HG03159 (cell line): ENCODE results near the gene SETDB2.

Source experiments
- ATAC-seq: cut with Tn5 transposase; IDR thresholded peaks from one replicate; pipeline ENCODE4 v1.9.1; 2021; ENCODE audit warnings: mild to moderate bottlenecking, moderate library complexity; ENCODE audit not compliant: unreplicated experiment

SETDB2 gene, protein sequence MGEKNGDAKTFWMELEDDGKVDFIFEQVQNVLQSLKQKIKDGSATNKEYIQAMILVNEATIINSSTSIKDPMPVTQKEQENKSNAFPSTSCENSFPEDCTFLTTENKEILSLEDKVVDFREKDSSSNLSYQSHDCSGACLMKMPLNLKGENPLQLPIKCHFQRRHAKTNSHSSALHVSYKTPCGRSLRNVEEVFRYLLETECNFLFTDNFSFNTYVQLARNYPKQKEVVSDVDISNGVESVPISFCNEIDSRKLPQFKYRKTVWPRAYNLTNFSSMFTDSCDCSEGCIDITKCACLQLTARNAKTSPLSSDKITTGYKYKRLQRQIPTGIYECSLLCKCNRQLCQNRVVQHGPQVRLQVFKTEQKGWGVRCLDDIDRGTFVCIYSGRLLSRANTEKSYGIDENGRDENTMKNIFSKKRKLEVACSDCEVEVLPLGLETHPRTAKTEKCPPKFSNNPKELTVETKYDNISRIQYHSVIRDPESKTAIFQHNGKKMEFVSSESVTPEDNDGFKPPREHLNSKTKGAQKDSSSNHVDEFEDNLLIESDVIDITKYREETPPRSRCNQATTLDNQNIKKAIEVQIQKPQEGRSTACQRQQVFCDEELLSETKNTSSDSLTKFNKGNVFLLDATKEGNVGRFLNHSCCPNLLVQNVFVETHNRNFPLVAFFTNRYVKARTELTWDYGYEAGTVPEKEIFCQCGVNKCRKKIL

DNA sequence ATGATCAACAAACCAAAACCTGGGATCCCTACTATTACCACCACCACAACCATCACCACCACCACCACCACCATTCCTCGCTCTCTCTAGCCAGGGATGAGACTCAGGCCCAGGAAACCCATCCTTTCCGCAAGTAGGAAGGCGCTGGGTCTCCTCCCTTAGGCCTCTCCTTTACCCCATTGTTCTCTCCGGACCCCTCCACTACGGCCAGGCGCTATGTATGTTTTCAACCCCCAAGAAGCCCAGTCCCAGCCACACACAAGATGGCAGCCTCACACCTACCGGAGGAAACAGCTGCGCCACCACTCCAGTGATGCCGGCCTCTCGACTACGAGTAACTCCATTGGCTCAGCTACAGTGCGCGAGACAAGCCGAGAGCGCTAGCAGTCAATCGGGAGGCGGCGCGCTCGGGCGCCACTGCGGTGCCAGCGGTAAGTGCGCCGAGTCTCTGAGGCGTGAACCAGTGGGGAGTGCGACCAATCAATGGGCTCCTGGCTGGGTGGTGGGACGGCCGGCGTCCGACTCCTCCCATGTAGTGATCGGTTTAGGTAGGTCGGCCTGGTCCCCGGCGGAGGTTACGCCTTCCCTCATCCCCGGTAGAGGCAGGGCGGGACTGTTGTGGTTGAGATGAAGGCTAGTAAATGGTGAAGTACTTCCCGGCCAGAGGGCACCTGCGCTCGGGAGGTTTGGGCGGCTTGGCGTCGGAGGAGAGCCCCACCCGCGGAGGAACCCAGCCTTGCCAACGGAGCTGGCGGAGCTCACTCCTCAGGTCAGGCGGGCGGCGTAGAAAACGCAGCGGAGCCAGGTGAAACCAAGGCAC is at the start of gene SETDB2, which contains the start of gene CAB39L:
SETDB2 (plus strand) TSS at position 571 of the 820 bp plus-strand sequence. CDS start 7,620 bp downstream, outside the sequence.
CAB39L (minus strand) TSS at position 361 of the 820 bp plus-strand sequence. CDS start 61,154 bp downstream, outside the sequence.
- peak; percentile 93 for ATAC-seq

DNA sequence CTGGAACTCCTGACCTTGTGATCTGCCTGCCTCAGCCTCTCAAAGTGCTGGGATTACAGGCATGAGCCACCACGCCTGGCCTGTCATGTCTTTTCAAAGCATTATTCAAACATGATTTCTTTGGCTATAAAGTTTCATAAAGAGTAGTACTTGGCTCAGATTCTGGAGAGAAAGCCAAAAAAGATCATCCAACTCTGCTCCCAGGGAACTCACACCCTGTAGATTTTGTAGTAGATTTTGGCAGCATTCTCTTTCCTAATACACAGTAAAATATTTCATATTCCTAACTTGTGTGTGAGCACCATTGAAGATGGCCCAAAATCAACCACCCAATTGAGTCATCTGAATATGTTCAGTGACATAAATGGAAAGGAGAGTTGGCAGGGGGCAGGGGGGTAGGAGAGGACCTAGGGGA is 48.6 kb upstream of the SETDB2 start:
- no peak for ATAC-seq

- ATAC-seq, result no peak
These were observed 48.1 kb upstream of the SETDB2 start for GRCh38 chr13:49395878-49396380.

GRCh38 chr13:49399801-49400472 is 44.1 kb upstream of the SETDB2 start:
- no peak for ATAC-seq

- peak; percentile 65 for ATAC-seq
These were observed 43.1 kb upstream of the SETDB2 start for GRCh38 chr13:49400755-49401659.

DNA sequence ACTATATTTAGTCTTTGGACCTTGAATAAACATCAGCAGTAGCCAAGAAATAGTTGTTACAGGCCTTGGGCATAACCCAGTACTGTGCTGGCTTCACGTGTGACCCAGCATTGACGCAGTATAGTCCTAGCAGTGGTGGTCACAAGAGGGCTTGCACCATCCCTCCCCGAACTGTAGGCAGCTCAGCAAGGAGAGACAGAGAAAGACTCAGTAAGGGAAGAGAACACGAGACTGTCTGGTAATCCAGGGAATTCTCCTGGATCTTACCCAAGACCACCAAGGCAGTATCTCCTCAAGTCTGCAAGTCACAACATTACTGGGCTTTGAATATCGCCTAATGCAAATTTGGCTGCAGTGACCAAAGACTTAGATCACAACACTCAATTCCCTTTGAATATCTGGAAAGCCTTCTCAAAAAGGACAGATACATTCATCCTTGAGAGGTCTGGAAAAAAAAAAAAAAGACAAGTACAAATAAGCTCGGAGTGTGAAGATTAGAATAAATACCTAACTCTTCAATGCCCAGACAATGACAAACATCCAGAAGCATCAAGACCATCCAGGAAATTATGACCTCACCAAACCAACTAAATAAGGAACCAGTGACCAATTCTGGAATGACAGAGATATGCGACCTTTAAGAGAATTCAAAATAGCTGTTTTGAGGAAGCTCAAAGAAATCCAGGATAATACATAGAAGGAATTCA is 39.9 kb upstream of the SETDB2 start:
- ATAC-seq, result no peak

GRCh38 chr13:49404703-49405020 is 39.4 kb upstream of the SETDB2 start:
- no peak for ATAC-seq

GRCh38 chr13:49407068-49407467 is 37.0 kb upstream of the SETDB2 start:
- no peak for ATAC-seq

- no peak for ATAC-seq
These were observed 36.1 kb upstream of the SETDB2 start for GRCh38 chr13:49407936-49408335.

DNA sequence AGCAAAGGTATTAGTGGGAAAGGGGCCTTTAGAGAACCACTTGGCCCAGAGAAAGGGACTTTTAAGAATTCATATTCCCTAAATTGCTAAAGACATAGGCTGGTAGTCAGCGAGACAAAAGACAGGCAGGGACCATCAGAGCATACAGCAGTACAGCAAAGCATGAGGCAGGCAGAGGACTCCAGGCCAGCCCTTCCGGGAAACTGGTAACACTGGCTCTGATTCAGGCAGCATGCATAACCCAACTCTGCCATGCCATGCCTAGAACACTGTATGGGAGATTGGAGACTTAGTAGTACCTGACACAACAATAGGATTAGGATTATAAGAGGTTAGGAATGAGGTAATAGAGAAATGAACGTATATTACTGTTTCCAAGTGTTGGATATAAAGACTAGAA is 35.1 kb upstream of the SETDB2 start:
- no peak for ATAC-seq

GRCh38 chr13:49410006-49410405 is 34.1 kb upstream of the SETDB2 start:
- no peak for ATAC-seq

GRCh38 chr13:49410477-49410876 is 33.6 kb upstream of the SETDB2 start:
- ATAC-seq, result no peak

DNA sequence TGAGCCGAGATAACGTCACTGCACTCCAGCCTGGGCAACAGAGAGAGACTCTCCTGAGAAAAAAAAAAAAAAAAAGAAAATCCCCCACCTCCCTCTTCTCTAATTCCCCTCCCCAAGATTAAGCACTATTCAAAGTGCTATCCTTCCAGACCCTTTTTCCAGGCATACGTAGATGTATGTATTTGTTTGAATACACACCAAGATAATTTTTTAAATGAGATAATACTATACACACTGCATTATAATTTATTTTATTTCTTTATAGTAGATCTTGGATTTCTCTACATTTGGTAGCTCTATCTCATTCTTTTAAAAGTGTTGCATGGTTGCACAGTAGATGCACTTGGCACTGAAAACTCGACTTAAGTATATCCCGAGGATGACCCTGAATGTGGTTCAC is 32.7 kb upstream of the SETDB2 start:
- ATAC-seq, result no peak

GRCh38 chr13:49412749-49413148 is 31.3 kb upstream of the SETDB2 start:
- no peak for ATAC-seq

GRCh38 chr13:49417161-49417560 is 26.9 kb upstream of the SETDB2 start:
- no peak for ATAC-seq

- no peak for ATAC-seq
These were observed 25.9 kb upstream of the SETDB2 start for GRCh38 chr13:49418206-49418605.

DNA sequence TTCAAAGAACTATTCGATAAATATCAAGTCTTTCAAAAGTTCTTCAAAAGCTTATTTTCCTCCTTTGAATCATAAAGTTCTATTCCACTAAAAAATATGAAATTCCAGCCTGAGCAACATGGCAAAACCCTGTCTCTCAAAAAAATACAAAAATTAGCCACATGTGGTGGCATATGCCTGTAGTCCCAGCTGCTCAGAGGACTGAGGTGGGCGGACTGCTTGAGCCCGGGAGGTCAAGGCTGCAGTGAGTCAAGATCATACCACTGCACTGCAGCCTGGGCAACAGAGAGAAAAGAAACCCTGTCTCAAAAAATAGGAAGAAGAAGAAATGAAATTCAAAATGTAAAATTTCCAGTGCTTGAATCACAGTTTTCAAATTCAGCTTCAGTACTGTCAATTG is 24.8 kb upstream of the SETDB2 start:
- no peak for ATAC-seq

GRCh38 chr13:49421391-49421790 is 22.7 kb upstream of the SETDB2 start:
- peak; percentile 72 for ATAC-seq

DNA sequence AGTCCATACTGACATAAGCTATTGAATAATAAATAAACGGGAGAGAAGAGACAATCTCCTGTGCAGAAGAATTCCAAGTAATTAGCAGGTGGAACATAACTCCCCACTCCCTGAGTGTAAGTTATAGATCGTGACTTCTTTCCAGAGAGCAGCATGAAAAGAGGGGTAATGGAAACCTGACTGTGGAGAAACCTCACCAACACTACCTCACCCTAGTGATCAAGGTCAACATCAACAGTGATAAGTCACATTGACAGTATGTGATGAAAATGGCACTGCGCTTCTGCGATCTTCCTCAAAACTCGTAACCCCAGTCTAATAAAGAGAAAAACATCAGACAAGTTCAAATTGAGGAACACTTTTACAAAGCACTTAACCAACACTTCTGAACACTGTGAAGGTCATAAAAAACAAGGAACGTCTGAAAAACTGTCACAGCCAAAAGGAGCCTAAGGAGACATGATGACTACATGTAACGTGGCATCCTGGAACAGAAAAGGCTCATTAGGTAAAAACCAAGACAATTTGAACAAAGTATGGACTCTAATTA is 20.0 kb upstream of the SETDB2 start:
- ATAC-seq, result no peak
